HL-60 (cell line): ENCODE data around the gene TRAF3IP1.

Experiments used
- DNase-seq, 2 experiments: peaks; one replicate each; pipeline ENCODE4 v3.0.0-alpha.2; 2010 to 2020; ENCODE audit warnings: low read depth in 1 of 2, low spot score in 1 of 2
- H3K27ac ChIP-seq: fragments of 250-450 bp; sonication (Bioruptor Pico); replicated peaks from 2 replicates; pipeline ENCODE4 v1.5.1; 2020; ENCODE audit warnings: mild to moderate bottlenecking, moderate library complexity
- H3K27me3 ChIP-seq: fragments of 250-450 bp; sonication (Bioruptor Pico); 2 replicates; pipeline ENCODE4 v1.5.1; 2021; ENCODE audit warnings: mild to moderate bottlenecking, moderate library complexity; ENCODE audit not compliant: insufficient read depth, poor library complexity, severe bottlenecking
- H3K4me3 ChIP-seq: replicated peaks from 2 replicates; pipeline ENCODE4 v1.5.1; 2011; ENCODE audit warnings: mild to moderate bottlenecking, control low read depth, low read length; ENCODE audit not compliant: insufficient read depth
- CTCF ChIP-seq: IDR thresholded peaks from one replicate; pipeline ENCODE4 v1.5.1; 2011; ENCODE audit warnings: low read length, control low read depth, inconsistent platforms; ENCODE audit not compliant: insufficient read depth
- GABPA ChIP-seq: IDR thresholded peaks from 2 replicates; pipeline ENCODE4 v1.6.1; 2012; ENCODE audit warnings: low read depth
- POLR2AphosphoS5 ChIP-seq: IDR thresholded peaks from 2 replicates; pipeline ENCODE4 v1.6.1; 2012; ENCODE audit warnings: low read depth
- REST ChIP-seq: IDR thresholded peaks from 2 replicates; pipeline ENCODE4 v1.6.1; 2012; ENCODE audit warnings: low read depth; ENCODE audit not compliant: insufficient replicate concordance
- SPI1 ChIP-seq: IDR thresholded peaks from 2 replicates; pipeline ENCODE4 v1.6.1; 2012; ENCODE audit warnings: low read depth, mild to moderate bottlenecking, borderline replicate concordance

Gene TRAF3IP1

GRCh38 chr2:238406998-238407285 is 86.6 kb downstream of the TRAF3IP1 start:
- TF ChIP-seq REST (no peak), GABPA (no peak), CTCF (no peak), SPI1 (no peak), POLR2AphosphoS5 (no peak)
- H3K27ac ChIP-seq = no peak overlapping the region
- no peak for DNase-seq
- H3K4me3 ChIP-seq = no peak overlapping the region
- H3K27me3 ChIP-seq = no peaks in the 10 kb centered on the region

- Histone ChIP-seq H3K27ac (no peak overlapping the region), H3K27me3 (no peaks in the 10 kb centered on the region), H3K4me3 (no peak overlapping the region)
- no peak for DNase-seq
- TF ChIP-seq REST = no peak
- no peak for TF ChIP-seq CTCF
- no peak for TF ChIP-seq GABPA
- no peak for TF ChIP-seq SPI1
- TF ChIP-seq POLR2AphosphoS5 = no peak
These were observed 87.2 kb downstream of the TRAF3IP1 start for GRCh38 chr2:238407566-238407965.

- no peak overlapping the region for H3K4me3 ChIP-seq
- H3K27ac ChIP-seq = no peak overlapping the region
- TF ChIP-seq CTCF = no peak
- no peak for TF ChIP-seq GABPA
- TF ChIP-seq POLR2AphosphoS5 = no peak
- TF ChIP-seq SPI1 = no peak
- DNase-seq = no peak
- H3K27me3 ChIP-seq = no peaks in the 10 kb centered on the region
These were observed 88.5 kb downstream of the TRAF3IP1 start for GRCh38 chr2:238408615-238409340.
